SK-N-SH treated with all-trans-retinoic acid at 6 μM for 48 hours (cell line): ENCODE results near the gene MRPL1.

Source experiments
- ATAC-seq: fragments of 200-7000 bp; cut with Tn5 transposase; 3 replicates; pipeline ENCODE4 v1.9.1; 2020; ENCODE audit warnings: mild to moderate bottlenecking, moderate library complexity
- ARNTL ChIP-seq: fragments of 450-650 bp; formaldehyde crosslinking; IDR thresholded peaks from 2 replicates; pipeline ENCODE4 v1.5.0; 2020; ENCODE audit warnings: low read depth, mild to moderate bottlenecking, moderate library complexity, borderline replicate concordance
- BACH2 ChIP-seq: fragments of 250-450 bp; sonication (Bioruptor Pico); IDR thresholded peaks from 2 replicates; pipeline ENCODE4 v1.9.0; 2021; ENCODE audit warnings: mild to moderate bottlenecking, borderline replicate concordance
- CSDC2 ChIP-seq: fragments of 250-450 bp; sonication (Bioruptor Pico); IDR thresholded peaks from 2 replicates; pipeline ENCODE4 v1.5.0; 2020; ENCODE audit warnings: mild to moderate bottlenecking, moderate library complexity
- ESRRG ChIP-seq: fragments of 250-450 bp; sonication (Bioruptor Pico); IDR thresholded peaks from 2 replicates; pipeline ENCODE4 v1.6.1; 2021; ENCODE audit warnings: mild to moderate bottlenecking
- GLIS3 ChIP-seq: fragments of 250-450 bp; sonication (Bioruptor Pico); IDR thresholded peaks from 2 replicates; pipeline ENCODE4 v1.5.0; 2020; ENCODE audit warnings: mild to moderate bottlenecking, moderate library complexity
- ISL1 ChIP-seq: fragments of 250-450 bp; sonication (Bioruptor Pico); IDR thresholded peaks from 2 replicates; pipeline ENCODE4 v2.1.2; 2022; ENCODE audit warnings: mild to moderate bottlenecking, moderate library complexity
- OSR1 ChIP-seq: fragments of 250-450 bp; sonication (Bioruptor Pico); IDR thresholded peaks from 2 replicates; pipeline ENCODE4 v1.8.0; 2022; ENCODE audit warnings: moderate library complexity, mild to moderate bottlenecking, inconsistent platforms
- RARB ChIP-seq: fragments of 250-450 bp; sonication (Bioruptor Pico); IDR thresholded peaks from 2 replicates; pipeline ENCODE4 v1.8.0; 2021; ENCODE audit warnings: mild to moderate bottlenecking, moderate library complexity
- SNAI2 ChIP-seq: fragments of 250-450 bp; sonication (Bioruptor Pico); IDR thresholded peaks from 2 replicates; pipeline ENCODE4 v1.5.0; 2020; ENCODE audit warnings: mild to moderate bottlenecking, moderate library complexity
- TCF4 ChIP-seq: fragments of 250-450 bp; sonication (Bioruptor Pico); IDR thresholded peaks from 2 replicates; pipeline ENCODE4 v1.8.0; 2021; ENCODE audit warnings: mild to moderate bottlenecking, moderate library complexity, borderline replicate concordance
- TOX ChIP-seq: fragments of 250-450 bp; sonication (Bioruptor Pico); IDR thresholded peaks from 2 replicates; pipeline ENCODE4 v1.8.0; 2021; ENCODE audit warnings: mild to moderate bottlenecking, moderate library complexity, borderline replicate concordance
- ZC3H10 ChIP-seq: fragments of 250-450 bp; sonication (Bioruptor Pico); IDR thresholded peaks from 2 replicates; pipeline ENCODE4 v1.5.1; 2021; ENCODE audit warnings: mild to moderate bottlenecking, moderate library complexity
- ZFP30 ChIP-seq: fragments of 450-650 bp; formaldehyde crosslinking; IDR thresholded peaks from 2 replicates; pipeline ENCODE4 v1.5.0; 2022; ENCODE audit warnings: mild to moderate bottlenecking, moderate library complexity
- ZNF565 ChIP-seq: fragments of 450-650 bp; formaldehyde crosslinking; conservative IDR thresholded peaks from 2 replicates; pipeline ENCODE4 v1.5.0; 2020; ENCODE audit warnings: low read depth, mild to moderate bottlenecking, moderate library complexity
- ZNF70 ChIP-seq: fragments of 450-650 bp; formaldehyde crosslinking; IDR thresholded peaks from 2 replicates; pipeline ENCODE4 v1.5.0; 2020; ENCODE audit warnings: mild to moderate bottlenecking, moderate library complexity
- ZNF8 ChIP-seq: fragments of 450-650 bp; formaldehyde crosslinking; IDR thresholded peaks from 2 replicates; pipeline ENCODE4 v1.5.0; 2020; ENCODE audit warnings: mild to moderate bottlenecking, moderate library complexity
- TF ChIP-seq, protein P1 (sequence below): fragments of 250-450 bp; sonication (Bioruptor Pico); IDR thresholded peaks from 2 replicates; pipeline ENCODE4 v1.5.1; 2021; ENCODE audit warnings: mild to moderate bottlenecking, moderate library complexity
- TF ChIP-seq, protein P2 (sequence below): fragments of 250-450 bp; sonication (Bioruptor Pico); IDR thresholded peaks from 2 replicates; pipeline ENCODE4 v1.5.1; 2020; ENCODE audit warnings: low read depth, mild to moderate bottlenecking, moderate library complexity
- TF ChIP-seq, protein P3 (sequence below): fragments of 250-450 bp; sonication (Bioruptor Pico); IDR thresholded peaks from 2 replicates; pipeline ENCODE4 v1.5.0; 2020; ENCODE audit warnings: mild to moderate bottlenecking, moderate library complexity
- TF ChIP-seq, protein P4 (sequence below): fragments of 250-450 bp; sonication (Bioruptor Pico); IDR thresholded peaks from 2 replicates; pipeline ENCODE4 v1.8.0; 2021; ENCODE audit warnings: low read depth, mild to moderate bottlenecking, moderate library complexity, borderline replicate concordance

MRPL1 gene

DNA sequence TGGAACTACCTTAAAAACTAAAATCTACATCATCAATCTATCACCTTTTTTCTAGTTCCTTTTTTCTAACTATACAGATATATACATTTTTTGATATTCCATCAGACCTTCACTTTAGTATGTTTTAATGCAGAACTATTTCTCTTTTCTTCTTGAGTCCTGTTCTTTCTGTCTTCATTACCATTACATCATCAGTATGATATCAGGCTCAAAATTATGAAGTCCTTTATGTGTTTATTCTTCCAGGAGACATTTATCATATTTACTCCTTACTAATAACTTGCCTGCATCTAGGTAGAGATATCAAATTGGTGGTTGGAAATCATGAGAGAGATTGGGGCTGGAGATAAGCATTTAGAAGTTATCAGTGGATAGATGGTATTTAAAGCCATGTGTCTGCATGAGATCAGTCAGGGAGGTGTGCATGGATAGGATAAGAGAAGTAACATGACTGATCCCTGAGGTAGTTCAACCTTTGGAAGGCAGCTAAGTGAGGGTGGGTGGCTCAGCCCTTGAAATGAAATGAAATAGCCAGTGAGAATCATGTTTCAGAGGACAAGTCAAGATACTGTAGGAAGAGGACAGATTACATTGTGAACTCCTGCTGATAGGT, 43.1 kb downstream of the MRPL1 start:
- TF ChIP-seq TCF4 (CRISPR knock-in tag), result no peak
- no peak for TF ChIP-seq BACH2 (CRISPR knock-in tag)
- no peak for ATAC-seq

DNA sequence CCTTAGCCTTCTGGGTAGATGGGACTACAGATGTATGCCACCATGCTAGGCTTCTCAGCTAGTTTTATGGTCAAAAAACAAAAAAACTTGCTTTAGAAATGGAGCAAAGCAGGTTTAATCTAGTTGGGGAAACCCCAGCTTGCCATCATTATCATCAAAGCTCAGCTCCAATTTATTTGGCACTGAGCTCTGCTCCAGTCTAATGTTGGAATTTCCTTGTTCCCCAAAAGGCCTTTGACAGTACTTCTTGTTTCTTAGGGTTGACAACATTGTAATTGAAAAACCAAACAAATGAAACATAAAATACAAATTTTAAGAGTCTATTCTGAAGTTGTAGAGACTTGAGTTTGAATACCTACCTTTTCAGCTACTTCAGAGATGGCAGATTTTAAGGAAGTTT, 48.0 kb downstream of the MRPL1 start:
- ATAC-seq, result no peak
- TF ChIP-seq ISL1 (no peak), TCF4 (CRISPR knock-in tag) (no peak), ZNF70 (CRISPR knock-in tag) (no peak)

DNA sequence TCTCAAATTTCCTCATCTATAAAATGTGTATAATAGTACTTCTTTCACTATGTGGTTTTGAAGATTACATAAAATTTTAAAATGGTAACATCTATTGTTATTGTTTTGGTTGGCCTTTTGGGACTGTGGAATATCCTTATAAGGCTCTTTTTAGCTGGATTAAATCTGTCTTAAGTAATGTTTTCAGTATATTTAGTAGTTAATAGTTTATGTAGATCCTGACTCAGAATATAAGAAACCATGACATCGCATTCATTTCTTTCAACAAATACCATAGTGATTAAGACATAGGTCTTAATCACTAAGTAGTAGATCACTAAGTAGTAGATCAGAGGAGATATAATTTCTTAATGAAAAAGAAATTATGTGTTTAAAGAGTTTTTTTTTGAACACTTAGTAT, 48.5 kb downstream of the MRPL1 start:
- TF ChIP-seq, protein P1, sequence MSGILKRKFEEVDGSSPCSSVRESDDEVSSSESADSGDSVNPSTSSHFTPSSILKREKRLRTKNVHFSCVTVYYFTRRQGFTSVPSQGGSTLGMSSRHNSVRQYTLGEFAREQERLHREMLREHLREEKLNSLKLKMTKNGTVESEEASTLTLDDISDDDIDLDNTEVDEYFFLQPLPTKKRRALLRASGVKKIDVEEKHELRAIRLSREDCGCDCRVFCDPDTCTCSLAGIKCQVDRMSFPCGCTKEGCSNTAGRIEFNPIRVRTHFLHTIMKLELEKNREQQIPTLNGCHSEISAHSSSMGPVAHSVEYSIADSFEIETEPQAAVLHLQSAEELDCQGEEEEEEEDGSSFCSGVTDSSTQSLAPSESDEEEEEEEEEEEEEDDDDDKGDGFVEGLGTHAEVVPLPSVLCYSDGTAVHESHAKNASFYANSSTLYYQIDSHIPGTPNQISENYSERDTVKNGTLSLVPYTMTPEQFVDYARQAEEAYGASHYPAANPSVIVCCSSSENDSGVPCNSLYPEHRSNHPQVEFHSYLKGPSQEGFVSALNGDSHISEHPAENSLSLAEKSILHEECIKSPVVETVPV (CRISPR knock-in tag), result no peak
- TF ChIP-seq ESRRG (CRISPR knock-in tag) (no peak), ZNF565 (CRISPR knock-in tag) (no peak), ZC3H10 (no peak), OSR1 (no peak), GLIS3 (CRISPR knock-in tag) (no peak), ZNF70 (CRISPR knock-in tag) (no peak), SNAI2 (CRISPR knock-in tag) (no peak), ZNF8 (no peak), CSDC2 (CRISPR knock-in tag) (no peak), ZFP30 (CRISPR knock-in tag) (no peak), RARB (CRISPR knock-in tag) (no peak), BACH2 (CRISPR knock-in tag) (no peak), ARNTL (CRISPR knock-in tag) (no peak)
- TF ChIP-seq, protein P2, sequence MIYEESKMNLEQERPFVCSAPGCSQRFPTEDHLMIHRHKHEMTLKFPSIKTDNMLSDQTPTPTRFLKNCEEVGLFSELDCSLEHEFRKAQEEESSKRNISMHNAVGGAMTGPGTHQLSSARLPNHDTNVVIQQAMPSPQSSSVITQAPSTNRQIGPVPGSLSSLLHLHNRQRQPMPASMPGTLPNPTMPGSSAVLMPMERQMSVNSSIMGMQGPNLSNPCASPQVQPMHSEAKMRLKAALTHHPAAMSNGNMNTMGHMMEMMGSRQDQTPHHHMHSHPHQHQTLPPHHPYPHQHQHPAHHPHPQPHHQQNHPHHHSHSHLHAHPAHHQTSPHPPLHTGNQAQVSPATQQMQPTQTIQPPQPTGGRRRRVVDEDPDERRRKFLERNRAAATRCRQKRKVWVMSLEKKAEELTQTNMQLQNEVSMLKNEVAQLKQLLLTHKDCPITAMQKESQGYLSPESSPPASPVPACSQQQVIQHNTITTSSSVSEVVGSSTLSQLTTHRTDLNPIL (CRISPR knock-in tag), result no peak
- TF ChIP-seq, protein P3, sequence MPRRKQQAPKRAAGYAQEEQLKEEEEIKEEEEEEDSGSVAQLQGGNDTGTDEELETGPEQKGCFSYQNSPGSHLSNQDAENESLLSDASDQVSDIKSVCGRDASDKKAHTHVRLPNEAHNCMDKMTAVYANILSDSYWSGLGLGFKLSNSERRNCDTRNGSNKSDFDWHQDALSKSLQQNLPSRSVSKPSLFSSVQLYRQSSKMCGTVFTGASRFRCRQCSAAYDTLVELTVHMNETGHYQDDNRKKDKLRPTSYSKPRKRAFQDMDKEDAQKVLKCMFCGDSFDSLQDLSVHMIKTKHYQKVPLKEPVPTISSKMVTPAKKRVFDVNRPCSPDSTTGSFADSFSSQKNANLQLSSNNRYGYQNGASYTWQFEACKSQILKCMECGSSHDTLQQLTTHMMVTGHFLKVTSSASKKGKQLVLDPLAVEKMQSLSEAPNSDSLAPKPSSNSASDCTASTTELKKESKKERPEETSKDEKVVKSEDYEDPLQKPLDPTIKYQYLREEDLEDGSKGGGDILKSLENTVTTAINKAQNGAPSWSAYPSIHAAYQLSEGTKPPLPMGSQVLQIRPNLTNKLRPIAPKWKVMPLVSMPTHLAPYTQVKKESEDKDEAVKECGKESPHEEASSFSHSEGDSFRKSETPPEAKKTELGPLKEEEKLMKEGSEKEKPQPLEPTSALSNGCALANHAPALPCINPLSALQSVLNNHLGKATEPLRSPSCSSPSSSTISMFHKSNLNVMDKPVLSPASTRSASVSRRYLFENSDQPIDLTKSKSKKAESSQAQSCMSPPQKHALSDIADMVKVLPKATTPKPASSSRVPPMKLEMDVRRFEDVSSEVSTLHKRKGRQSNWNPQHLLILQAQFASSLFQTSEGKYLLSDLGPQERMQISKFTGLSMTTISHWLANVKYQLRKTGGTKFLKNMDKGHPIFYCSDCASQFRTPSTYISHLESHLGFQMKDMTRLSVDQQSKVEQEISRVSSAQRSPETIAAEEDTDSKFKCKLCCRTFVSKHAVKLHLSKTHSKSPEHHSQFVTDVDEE, result no peak
- TF ChIP-seq, all 23 proteins: peak for 0
- no peak for ATAC-seq

DNA sequence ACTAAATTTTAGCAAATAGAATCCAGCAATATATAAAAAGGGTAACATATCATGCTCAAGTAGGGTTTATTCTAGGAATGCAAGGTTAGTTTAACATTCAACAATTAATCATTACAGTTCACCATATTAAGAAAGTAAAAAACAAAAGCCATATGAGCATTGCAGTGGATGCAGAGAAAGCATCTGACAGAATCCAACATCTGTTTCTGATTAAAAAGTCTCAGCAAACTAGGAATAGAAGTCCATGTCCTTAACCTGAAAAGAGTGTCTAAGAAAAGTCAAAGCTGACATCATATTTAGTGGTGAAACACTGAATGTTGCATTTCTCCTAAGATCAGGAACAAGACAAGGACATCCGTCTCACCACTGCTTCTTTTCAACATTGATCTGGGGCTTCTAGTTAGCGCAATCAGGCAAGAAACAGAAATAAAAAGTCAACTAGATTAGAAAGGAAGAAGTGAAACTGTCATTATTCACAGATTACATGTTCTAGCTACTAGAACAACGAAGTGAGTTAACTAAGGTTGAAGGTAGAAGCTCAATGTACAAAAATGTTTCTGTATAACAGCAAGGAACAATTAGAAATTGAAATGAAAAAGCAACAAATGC, 49.3 kb downstream of the MRPL1 start:
- ATAC-seq, result no peak
- TF ChIP-seq, protein P2 (CRISPR knock-in tag), result no peak
- TF ChIP-seq, protein P1 (CRISPR knock-in tag), result no peak
- TF ChIP-seq ZNF565 (CRISPR knock-in tag), result no peak
- no peak for TF ChIP-seq ZNF8
- TF ChIP-seq, protein P4, sequence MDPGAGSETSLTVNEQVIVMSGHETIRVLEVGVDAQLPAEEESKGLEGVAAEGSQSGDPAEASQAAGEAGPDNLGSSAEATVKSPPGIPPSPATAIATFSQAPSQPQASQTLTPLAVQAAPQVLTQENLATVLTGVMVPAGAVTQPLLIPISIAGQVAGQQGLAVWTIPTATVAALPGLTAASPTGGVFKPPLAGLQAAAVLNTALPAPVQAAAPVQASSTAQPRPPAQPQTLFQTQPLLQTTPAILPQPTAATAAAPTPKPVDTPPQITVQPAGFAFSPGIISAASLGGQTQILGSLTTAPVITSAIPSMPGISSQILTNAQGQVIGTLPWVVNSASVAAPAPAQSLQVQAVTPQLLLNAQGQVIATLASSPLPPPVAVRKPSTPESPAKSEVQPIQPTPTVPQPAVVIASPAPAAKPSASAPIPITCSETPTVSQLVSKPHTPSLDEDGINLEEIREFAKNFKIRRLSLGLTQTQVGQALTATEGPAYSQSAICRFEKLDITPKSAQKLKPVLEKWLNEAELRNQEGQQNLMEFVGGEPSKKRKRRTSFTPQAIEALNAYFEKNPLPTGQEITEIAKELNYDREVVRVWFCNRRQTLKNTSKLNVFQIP, result no peak
- no peak for TF ChIP-seq SNAI2 (CRISPR knock-in tag)
- TF ChIP-seq GLIS3 (CRISPR knock-in tag), result no peak
- no peak for TF ChIP-seq RARB (CRISPR knock-in tag)
- no peak for TF ChIP-seq TOX (CRISPR knock-in tag)
- TF ChIP-seq, all 23 proteins: peak for 0
